ENCODE data around the gene PRCP. TPM values are rescaled to one million over a fixed set of nuclear protein-coding genes. Genes with fewer than 3 reads are reported as not detected.
"Not testable (repeated sequence)": the region's sequence is repeated elsewhere in the genome, so short reads cannot be mapped to it uniquely, and the experiment has no call there.

Gene PRCP
- polyA plus RNA-seq, 4 donors = 6.7 to 76.2 (median 21.0) TPM

DNA sequence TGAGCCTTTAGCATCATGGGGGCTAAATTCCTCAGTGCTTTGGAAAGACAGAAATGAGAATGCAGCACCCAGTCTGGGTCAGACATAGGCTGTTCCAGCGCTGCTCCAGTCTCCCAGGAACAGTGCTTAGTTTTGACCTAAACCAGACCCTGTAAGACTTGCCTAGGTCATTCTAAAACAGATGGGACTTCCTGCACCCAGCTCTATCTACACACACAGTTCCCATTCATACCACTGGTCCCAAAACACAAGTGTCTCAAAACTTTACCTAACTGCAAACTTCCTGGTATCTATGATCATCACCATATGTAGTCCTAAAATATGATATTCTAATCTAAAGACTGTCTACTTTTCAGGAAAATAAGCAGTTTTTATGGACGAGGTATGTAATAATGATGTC is 37.9 kb downstream of the PRCP start:
- Histone ChIP-seq H3K27ac (ENCODE audit: low read depth in 1 of 3, low read length in 2 of 3) (no peak overlapping the region), H3K27me3 (ENCODE audit: control insufficient read depth in 3 of 3, insufficient read depth in 3 of 3, low read length in 3 of 3) (no peaks in the 10 kb centered on the region), H3K4me1 (ENCODE audit: control insufficient read depth in 3 of 3, insufficient read depth in 2 of 3, low read depth in 1 of 3, low read length in 2 of 3) (peaks cover 0 to 2% (median 0%) of the 10 kb centered on the region in 3 donors), H3K9me3 (ENCODE audit: control insufficient read depth in 2 of 2, insufficient read depth in 1 of 2, low read depth in 1 of 2, low read length in 1 of 2) (no peaks in the 10 kb centered on the region), H3K4me3 (ENCODE audit: low read depth in 1 of 3, low read length in 3 of 3) (no peak overlapping the region), H3K36me3 (ENCODE audit: control insufficient read depth in 3 of 3, insufficient read depth in 2 of 3, low read depth in 1 of 3, low read length in 3 of 3) (no peaks in the 10 kb centered on the region)
- DNase-seq = no peak
- whole genome bisulfite sequencing, 3 donors = 70 to 86% (median 81%) methylated on average over 2 of the region's 2 CpGs
- FAIRE-seq = no peak

DNA sequence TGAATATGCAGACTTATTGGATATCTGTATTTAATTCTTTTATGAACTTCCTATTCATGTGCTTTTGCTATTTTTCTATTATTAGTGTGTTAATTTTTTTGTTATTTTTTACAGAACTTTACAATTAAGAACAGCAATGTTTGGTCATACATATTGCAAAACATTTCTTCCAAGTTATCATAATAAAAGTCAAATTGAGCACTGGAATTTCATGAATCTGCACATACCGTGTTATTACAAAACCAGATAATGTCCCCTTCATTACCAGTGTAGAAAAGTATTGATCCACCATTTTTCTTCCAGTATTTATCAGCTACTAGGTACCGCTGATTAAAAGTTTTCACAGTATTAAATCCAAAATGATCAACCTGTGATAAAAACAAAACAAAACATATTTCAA is 40.5 kb downstream of the PRCP start:
- H3K36me3 ChIP-seq (ENCODE audit: control insufficient read depth in 3 of 3, insufficient read depth in 2 of 3, low read depth in 1 of 3, low read length in 3 of 3) = no peaks in the 10 kb centered on the region
- no peaks in the 10 kb centered on the region for H3K27me3 ChIP-seq (ENCODE audit: control insufficient read depth in 3 of 3, insufficient read depth in 3 of 3, low read length in 3 of 3)
- FAIRE-seq (no peak), DNase-seq (no peak)
- 91 to 99% (median 93%) methylated on average over 2 of the region's 2 CpGs for WGBS, 3 donors
- no peak overlapping the region for H3K27ac ChIP-seq (ENCODE audit: low read depth in 1 of 3, low read length in 2 of 3)
- H3K4me1 ChIP-seq (ENCODE audit: control insufficient read depth in 3 of 3, insufficient read depth in 2 of 3, low read depth in 1 of 3, low read length in 2 of 3) = no peaks in the 10 kb centered on the region
- H3K9me3 ChIP-seq (ENCODE audit: control insufficient read depth in 2 of 2, insufficient read depth in 1 of 2, low read depth in 1 of 2, low read length in 1 of 2) = no peaks in the 10 kb centered on the region
- H3K4me3 ChIP-seq (ENCODE audit: low read depth in 1 of 3, low read length in 3 of 3) = no peak overlapping the region

GRCh38 chr11:82858556-82859091 is 41.6 kb downstream of the PRCP start:
- FAIRE-seq (no peak), DNase-seq (no peak)
- Histone ChIP-seq H3K27ac (ENCODE audit: low read depth in 1 of 3, low read length in 2 of 3) (no peak overlapping the region), H3K27me3 (ENCODE audit: control insufficient read depth in 3 of 3, insufficient read depth in 3 of 3, low read length in 3 of 3) (no peaks in the 10 kb centered on the region), H3K4me1 (ENCODE audit: control insufficient read depth in 3 of 3, insufficient read depth in 2 of 3, low read depth in 1 of 3, low read length in 2 of 3) (no peaks in the 10 kb centered on the region), H3K9me3 (ENCODE audit: control insufficient read depth in 2 of 2, insufficient read depth in 1 of 2, low read depth in 1 of 2, low read length in 1 of 2) (no peaks in the 10 kb centered on the region), H3K4me3 (ENCODE audit: low read depth in 1 of 3, low read length in 3 of 3) (no peak overlapping the region), H3K36me3 (ENCODE audit: control insufficient read depth in 3 of 3, insufficient read depth in 2 of 3, low read depth in 1 of 3, low read length in 3 of 3) (no peaks in the 10 kb centered on the region)
- 30 to 71% (median 71%) methylated on average over 1 of the region's 1 CpG for WGBS, 3 donors

GRCh38 chr11:82858133-82858532 is 42.1 kb downstream of the PRCP start:
- H3K27ac ChIP-seq (ENCODE audit: low read depth in 1 of 3, low read length in 2 of 3) = no peak overlapping the region

DNA sequence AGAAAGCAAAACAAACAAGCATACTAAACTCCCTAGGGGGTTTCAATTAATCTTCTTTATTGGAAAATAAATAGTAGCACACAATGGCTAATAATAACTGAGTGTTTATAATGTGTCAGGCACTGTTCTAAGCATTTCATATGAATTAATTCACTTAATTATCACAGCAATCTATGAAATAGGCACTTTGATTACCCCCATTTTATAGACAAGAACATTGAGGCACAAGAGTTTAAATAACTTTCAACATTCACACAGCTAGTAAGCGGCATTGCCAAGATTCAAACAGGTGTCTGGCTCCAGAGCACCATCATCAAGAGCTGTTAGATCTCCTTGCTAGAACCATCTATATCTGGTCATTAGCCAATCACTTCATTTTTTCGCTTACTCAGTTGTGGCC is 43.1 kb downstream of the PRCP start:
- H3K4me1 ChIP-seq (ENCODE audit: control insufficient read depth in 3 of 3, insufficient read depth in 2 of 3, low read depth in 1 of 3, low read length in 2 of 3) = no peaks in the 10 kb centered on the region
- H3K36me3 ChIP-seq (ENCODE audit: control insufficient read depth in 3 of 3, insufficient read depth in 2 of 3, low read depth in 1 of 3, low read length in 3 of 3) = no peaks in the 10 kb centered on the region
- H3K4me3 ChIP-seq (ENCODE audit: low read depth in 1 of 3, low read length in 3 of 3) = no peak overlapping the region
- FAIRE-seq (no peak), DNase-seq (no peak)
- no peak overlapping the region for H3K27ac ChIP-seq (ENCODE audit: low read depth in 1 of 3, low read length in 2 of 3)
- no peaks in the 10 kb centered on the region for H3K9me3 ChIP-seq (ENCODE audit: control insufficient read depth in 2 of 2, insufficient read depth in 1 of 2, low read depth in 1 of 2, low read length in 1 of 2)
- 95 to 97% (median 95%) methylated on average over 2 of the region's 2 CpGs for WGBS, 3 donors
- H3K27me3 ChIP-seq (ENCODE audit: control insufficient read depth in 3 of 3, insufficient read depth in 3 of 3, low read length in 3 of 3) = no peaks in the 10 kb centered on the region

More at GRCh38 chr11:82858133-82858532, 42.1 kb downstream of the PRCP start:
- 79 to 87% (median 85%) methylated on average over 2 of the region's 2 CpGs for WGBS, 3 donors
- Histone ChIP-seq H3K4me3 (ENCODE audit: low read depth in 1 of 3, low read length in 3 of 3) (no peak overlapping the region), H3K9me3 (ENCODE audit: control insufficient read depth in 2 of 2, insufficient read depth in 1 of 2, low read depth in 1 of 2, low read length in 1 of 2) (no peaks in the 10 kb centered on the region), H3K27me3 (ENCODE audit: control insufficient read depth in 3 of 3, insufficient read depth in 3 of 3, low read length in 3 of 3) (no peaks in the 10 kb centered on the region), H3K4me1 (ENCODE audit: control insufficient read depth in 3 of 3, insufficient read depth in 2 of 3, low read depth in 1 of 3, low read length in 2 of 3) (no peaks in the 10 kb centered on the region), H3K36me3 (ENCODE audit: control insufficient read depth in 3 of 3, insufficient read depth in 2 of 3, low read depth in 1 of 3, low read length in 3 of 3) (no peaks in the 10 kb centered on the region)
- FAIRE-seq (no peak), DNase-seq (no peak)

- WGBS, 3 donors = 95 to 100% (median 98%) methylated on average over 2 of the region's 2 CpGs
- Histone ChIP-seq H3K4me1 (ENCODE audit: control insufficient read depth in 3 of 3, insufficient read depth in 2 of 3, low read depth in 1 of 3, low read length in 2 of 3) (no peaks in the 10 kb centered on the region), H3K27ac (ENCODE audit: low read depth in 1 of 3, low read length in 2 of 3) (no peak overlapping the region), H3K36me3 (ENCODE audit: control insufficient read depth in 3 of 3, insufficient read depth in 2 of 3, low read depth in 1 of 3, low read length in 3 of 3) (no peaks in the 10 kb centered on the region), H3K27me3 (ENCODE audit: control insufficient read depth in 3 of 3, insufficient read depth in 3 of 3, low read length in 3 of 3) (no peaks in the 10 kb centered on the region), H3K9me3 (ENCODE audit: control insufficient read depth in 2 of 2, insufficient read depth in 1 of 2, low read depth in 1 of 2, low read length in 1 of 2) (no peaks in the 10 kb centered on the region), H3K4me3 (ENCODE audit: low read depth in 1 of 3, low read length in 3 of 3) (no peak overlapping the region)
- FAIRE-seq (no peak), DNase-seq (no peak)
Measured at GRCh38 chr11:82855616-82856015, 44.6 kb downstream of the PRCP start.

DNA sequence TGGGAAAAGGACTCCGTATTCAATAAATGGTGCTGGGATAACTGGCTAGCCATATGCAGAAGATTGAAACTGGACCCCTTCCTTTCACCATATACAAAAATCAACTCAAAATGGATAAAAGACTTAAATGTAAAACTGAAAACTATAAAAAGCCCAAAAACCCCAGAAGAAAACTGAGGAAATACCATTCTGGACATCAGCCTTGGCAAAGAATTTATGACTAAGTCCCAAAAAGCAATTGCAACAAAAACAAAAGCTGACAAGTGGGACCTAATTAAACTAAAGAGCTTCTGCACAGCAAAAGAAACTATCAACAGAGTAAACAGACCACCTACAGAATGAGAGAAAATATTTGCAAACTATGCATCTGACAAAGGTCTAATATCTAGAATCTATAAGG is 45.3 kb downstream of the PRCP start:
- H3K27me3 ChIP-seq (ENCODE audit: control insufficient read depth in 3 of 3, insufficient read depth in 3 of 3, low read length in 3 of 3); DNase-seq; H3K9me3 ChIP-seq (ENCODE audit: control insufficient read depth in 2 of 2, insufficient read depth in 1 of 2, low read depth in 1 of 2, low read length in 1 of 2); H3K27ac ChIP-seq (ENCODE audit: low read depth in 1 of 3, low read length in 2 of 3); FAIRE-seq; H3K4me3 ChIP-seq (ENCODE audit: low read depth in 1 of 3, low read length in 3 of 3); H3K4me1 ChIP-seq (ENCODE audit: control insufficient read depth in 3 of 3, insufficient read depth in 2 of 3, low read depth in 1 of 3, low read length in 2 of 3); H3K36me3 ChIP-seq (ENCODE audit: control insufficient read depth in 3 of 3, insufficient read depth in 2 of 3, low read depth in 1 of 3, low read length in 3 of 3): not testable (repeated sequence)
- WGBS, 3 donors = 96 to 100% (median 100%) methylated on average over 1 of the region's 1 CpG

- Histone ChIP-seq H3K27me3 (ENCODE audit: control insufficient read depth in 3 of 3, insufficient read depth in 3 of 3, low read length in 3 of 3) (no peaks in the 10 kb centered on the region), H3K9me3 (ENCODE audit: control insufficient read depth in 2 of 2, insufficient read depth in 1 of 2, low read depth in 1 of 2, low read length in 1 of 2) (no peaks in the 10 kb centered on the region)
- no peak for FAIRE-seq
Measured at GRCh38 chr11:82854242-82854641, 46.0 kb downstream of the PRCP start.

DNA sequence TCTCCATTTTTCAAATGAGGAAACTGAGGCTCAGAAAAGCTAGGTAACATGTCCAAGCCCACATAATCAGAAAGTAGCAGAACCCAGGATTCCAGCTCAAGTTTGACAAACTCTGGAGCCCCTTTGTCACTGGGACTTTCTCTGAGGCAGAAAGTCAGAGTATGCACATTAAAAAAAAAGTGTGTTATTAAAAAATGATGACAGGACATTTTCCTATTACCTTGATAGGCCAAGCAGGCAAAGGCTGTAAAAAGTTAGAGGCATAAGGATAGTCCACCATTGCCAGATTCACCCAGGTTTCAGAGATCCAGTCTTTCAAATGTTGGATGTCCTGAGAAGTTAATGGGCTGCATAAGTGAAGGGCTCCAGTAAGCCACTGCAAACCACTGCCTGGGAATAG is 51.4 kb downstream of the PRCP start:
- H3K27me3 ChIP-seq (ENCODE audit: control insufficient read depth in 3 of 3, insufficient read depth in 3 of 3, low read length in 3 of 3) = no peaks in the 10 kb centered on the region
- H3K36me3 ChIP-seq (ENCODE audit: control insufficient read depth in 3 of 3, insufficient read depth in 2 of 3, low read depth in 1 of 3, low read length in 3 of 3) = peaks cover 0 to 3% (median 0%) of the 10 kb centered on the region in 3 donors
- FAIRE-seq = no peak
- no peak overlapping the region for H3K4me3 ChIP-seq (ENCODE audit: low read depth in 1 of 3, low read length in 3 of 3)
- H3K9me3 ChIP-seq (ENCODE audit: control insufficient read depth in 2 of 2, insufficient read depth in 1 of 2, low read depth in 1 of 2, low read length in 1 of 2) = no peaks in the 10 kb centered on the region
- no peak overlapping the region for H3K27ac ChIP-seq (ENCODE audit: low read depth in 1 of 3, low read length in 2 of 3)
- no peak for DNase-seq
- no peaks in the 10 kb centered on the region for H3K4me1 ChIP-seq (ENCODE audit: control insufficient read depth in 3 of 3, insufficient read depth in 2 of 3, low read depth in 1 of 3, low read length in 2 of 3)

More at GRCh38 chr11:82854242-82854641, 46.0 kb downstream of the PRCP start:
- Histone ChIP-seq H3K27ac (ENCODE audit: low read depth in 1 of 3, low read length in 2 of 3) (no peak overlapping the region), H3K4me1 (ENCODE audit: control insufficient read depth in 3 of 3, insufficient read depth in 2 of 3, low read depth in 1 of 3, low read length in 2 of 3) (no peaks in the 10 kb centered on the region), H3K4me3 (ENCODE audit: low read depth in 1 of 3, low read length in 3 of 3) (no peak overlapping the region), H3K36me3 (ENCODE audit: control insufficient read depth in 3 of 3, insufficient read depth in 2 of 3, low read depth in 1 of 3, low read length in 3 of 3) (no peaks in the 10 kb centered on the region)
- no peak for DNase-seq

All from small intestine (tissue), 7 donors.